Measurements from ENCODE around the gene CMYA5.

Gene CMYA5

DNA sequence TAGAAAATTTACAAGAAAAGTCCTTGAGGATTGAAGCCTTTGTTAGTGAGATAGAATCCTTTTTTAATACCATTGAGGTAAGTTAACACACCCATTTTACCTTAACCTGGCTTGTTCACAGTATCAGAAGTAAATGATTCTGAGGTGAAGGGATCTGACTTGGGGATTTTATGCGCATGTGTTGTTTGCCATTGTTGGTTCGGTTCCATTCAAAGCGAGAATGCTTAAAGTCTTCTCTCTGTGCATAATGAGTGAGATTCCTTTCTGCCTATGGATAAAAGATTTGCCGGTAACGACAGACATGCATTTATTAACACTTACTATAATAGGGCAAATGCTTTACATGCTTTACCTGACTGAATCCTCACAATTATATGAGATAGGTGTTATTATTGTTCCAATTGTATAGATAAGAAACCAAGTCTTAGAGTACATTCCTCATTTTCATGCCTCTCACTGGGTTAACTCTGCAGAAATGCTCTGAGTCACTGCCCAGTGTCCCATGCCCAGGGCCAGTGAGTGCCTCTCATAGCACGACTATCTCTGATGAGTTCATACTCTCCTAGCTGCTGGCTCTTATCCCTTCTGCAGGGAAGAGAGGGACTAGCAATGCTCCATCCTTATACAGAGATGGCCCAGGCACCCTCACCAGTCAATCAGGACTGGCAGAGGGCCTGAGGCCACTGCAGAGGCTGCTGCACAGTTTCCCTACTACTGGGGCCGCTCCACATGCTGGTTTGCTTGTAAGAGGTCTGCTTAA, 54.4 kb downstream of the CMYA5 start:
- TF ChIP-seq, protein P1, sequence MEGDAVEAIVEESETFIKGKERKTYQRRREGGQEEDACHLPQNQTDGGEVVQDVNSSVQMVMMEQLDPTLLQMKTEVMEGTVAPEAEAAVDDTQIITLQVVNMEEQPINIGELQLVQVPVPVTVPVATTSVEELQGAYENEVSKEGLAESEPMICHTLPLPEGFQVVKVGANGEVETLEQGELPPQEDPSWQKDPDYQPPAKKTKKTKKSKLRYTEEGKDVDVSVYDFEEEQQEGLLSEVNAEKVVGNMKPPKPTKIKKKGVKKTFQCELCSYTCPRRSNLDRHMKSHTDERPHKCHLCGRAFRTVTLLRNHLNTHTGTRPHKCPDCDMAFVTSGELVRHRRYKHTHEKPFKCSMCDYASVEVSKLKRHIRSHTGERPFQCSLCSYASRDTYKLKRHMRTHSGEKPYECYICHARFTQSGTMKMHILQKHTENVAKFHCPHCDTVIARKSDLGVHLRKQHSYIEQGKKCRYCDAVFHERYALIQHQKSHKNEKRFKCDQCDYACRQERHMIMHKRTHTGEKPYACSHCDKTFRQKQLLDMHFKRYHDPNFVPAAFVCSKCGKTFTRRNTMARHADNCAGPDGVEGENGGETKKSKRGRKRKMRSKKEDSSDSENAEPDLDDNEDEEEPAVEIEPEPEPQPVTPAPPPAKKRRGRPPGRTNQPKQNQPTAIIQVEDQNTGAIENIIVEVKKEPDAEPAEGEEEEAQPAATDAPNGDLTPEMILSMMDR (IDR thresholded peaks at IDR 0.05; ENCODE audit: low read depth, low read length, missing control alignments) = no peak
- H3K4me3 ChIP-seq (ENCODE audit: low read depth, low read length) = no peak overlapping the region
- DNase-seq (ENCODE audit: low read depth) = no peak
- in situ Hi-C loops (cut with HindIII; ENCODE audit: low sequenced_read_pairs) = no loop called here

DNA sequence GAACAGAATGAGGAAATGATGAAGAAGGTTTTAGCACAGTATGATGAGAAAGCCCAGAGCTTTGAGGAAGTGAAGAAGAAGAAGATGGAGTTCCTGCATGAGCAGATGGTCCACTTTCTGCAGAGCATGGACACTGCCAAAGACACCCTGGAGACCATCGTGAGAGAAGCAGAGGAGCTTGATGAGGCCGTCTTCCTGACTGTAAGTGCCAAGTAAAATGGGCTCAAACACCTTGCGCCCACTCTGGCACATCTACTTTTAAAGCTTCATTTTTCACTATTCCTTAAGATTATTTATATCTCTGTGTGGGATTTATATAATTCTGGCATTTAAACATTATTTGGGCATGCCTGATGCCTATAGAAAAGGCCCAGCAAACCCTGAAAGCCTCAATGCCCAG, 55.6 kb downstream of the CMYA5 start:
- TF ChIP-seq, protein P1 (IDR thresholded peaks at IDR 0.05; ENCODE audit: low read depth, low read length, missing control alignments) = no peak
- in situ Hi-C loops (cut with HindIII; ENCODE audit: low sequenced_read_pairs) = no loop called here
- H3K4me3 ChIP-seq (ENCODE audit: low read depth, low read length) = no peak overlapping the region
- no peak for DNase-seq (ENCODE audit: low read depth)

DNA sequence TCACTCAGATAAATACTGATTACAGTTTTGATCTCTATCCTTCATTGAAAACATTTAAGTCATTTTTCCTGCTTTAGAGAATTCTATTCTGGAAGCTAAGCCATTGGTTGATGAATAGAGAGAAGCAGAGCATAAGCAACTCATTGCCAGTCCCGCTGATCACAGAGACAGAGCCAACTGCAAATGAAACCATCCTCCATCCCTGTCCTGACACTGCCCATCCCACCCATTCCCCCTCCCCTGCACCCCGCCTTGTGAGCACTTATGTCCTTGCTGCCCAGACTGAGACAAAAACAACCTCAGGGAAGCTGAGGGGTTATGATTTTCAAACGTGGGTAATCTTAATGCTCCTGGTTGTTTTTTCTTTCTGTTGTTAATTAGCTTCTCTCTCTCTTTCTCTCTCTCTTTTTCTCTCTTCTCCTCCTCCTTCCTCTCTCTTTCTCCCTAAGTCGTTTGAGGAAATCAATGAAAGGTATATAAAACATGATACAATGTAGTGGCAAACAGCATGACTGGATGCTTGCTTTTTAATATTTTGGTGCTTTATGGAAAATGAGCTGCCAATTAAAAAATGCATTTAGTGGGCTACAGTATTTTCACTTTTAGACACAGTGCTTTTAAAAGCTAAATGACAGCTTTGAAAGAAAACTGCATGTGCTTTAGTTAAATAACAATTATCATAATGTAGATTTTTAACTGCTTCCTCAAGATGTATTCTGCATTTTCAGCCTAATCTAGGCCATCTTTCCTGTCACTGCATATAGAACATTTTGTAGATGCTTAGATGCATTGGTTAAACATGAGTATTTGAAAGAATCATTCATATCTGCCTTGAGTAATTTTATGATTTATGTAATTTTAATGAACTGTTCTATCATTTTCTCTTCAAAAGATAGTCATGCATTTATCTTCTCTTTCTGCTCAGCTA, 57.3 kb downstream of the CMYA5 start:
- TF ChIP-seq, protein P1 (IDR thresholded peaks at IDR 0.05; ENCODE audit: low read depth, low read length, missing control alignments) = no peak
- in situ Hi-C loops (cut with HindIII; ENCODE audit: low sequenced_read_pairs) = no loop called here
- DNase-seq (ENCODE audit: low read depth) = no peak
- no peak overlapping the region for H3K4me3 ChIP-seq (ENCODE audit: low read depth, low read length)

DNA sequence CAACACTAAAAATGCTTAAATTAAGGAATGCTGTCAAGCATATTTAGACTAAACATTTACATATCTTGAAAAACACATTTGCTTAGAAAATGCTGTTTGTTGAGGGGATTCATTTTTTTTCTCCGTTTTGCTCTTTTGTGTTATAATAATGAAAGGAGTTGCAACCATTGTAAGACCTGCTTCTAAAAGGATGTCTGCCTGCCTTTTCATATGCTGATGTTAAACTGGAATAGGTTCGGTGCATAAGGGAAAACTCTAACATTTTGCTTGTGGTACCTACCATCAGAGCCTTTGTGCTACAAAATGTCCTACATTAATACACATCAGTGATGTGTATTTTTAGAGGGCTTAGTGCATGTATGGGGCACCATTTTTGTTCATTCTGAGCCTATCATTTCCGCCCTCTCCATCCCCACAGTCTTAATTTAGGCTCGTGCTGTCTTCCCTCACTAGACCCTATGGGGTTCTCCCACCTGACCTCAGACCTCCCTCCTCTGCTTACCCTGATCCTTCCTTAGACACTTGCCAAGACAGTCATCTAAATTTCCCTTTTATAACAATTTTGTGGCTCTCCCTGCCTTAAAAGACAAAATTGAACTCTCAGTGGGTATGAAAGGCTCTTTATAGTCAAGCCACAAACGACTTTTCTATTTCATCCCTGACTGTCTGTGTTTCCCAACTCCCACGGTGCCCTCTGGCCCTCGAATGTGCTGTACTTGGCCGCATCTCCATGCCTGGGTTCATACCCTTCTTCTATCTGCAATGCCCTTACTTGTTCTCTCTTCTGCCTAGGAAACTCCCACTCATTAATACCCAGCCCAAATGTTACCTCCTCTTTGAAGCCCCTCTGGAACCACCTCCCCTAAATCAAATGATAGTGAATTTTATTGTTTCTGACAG, 61.2 kb downstream of the CMYA5 start:
- TF ChIP-seq, protein P1 (IDR thresholded peaks at IDR 0.05; ENCODE audit: low read depth, low read length, missing control alignments) = no peak
- no peak overlapping the region for H3K4me3 ChIP-seq (ENCODE audit: low read depth, low read length)
- in situ Hi-C loops (cut with HindIII; ENCODE audit: low sequenced_read_pairs) = no loop called here
- no peak for DNase-seq (ENCODE audit: low read depth)

DNA sequence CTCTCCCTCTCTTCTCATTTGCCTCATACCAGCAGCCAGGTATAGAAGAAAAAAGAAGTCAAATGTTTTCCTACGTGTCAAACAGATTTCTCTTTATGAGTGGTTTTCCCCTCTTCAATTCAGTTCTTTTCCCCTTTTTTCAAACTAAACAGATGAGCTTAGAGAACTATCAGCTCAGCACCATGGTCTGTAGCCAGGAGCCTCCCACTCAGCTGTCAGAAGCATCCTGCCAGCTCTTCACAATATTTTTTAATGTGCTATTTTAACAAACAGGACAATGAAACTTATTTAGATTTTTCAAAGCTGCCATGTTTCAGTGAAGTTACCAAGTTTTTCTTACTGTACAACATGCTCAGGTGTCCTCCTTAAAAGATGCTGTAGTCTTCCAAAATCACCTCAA, 63.5 kb downstream of the CMYA5 start:
- H3K4me3 ChIP-seq (ENCODE audit: low read depth, low read length) = no peak overlapping the region
- DNase-seq (ENCODE audit: low read depth) = no peak
- in situ Hi-C loops (cut with HindIII; ENCODE audit: low sequenced_read_pairs) = no loop called here
- TF ChIP-seq, protein P1 (IDR thresholded peaks at IDR 0.05; ENCODE audit: low read depth, low read length, missing control alignments) = no peak
